A172 (cell line): ENCODE measurements around the gene CHST13. TPM values are rescaled to one million over a fixed set of nuclear protein-coding genes. Genes with fewer than 3 reads are reported as not detected.

Experiments used
- DNase-seq: peaks from one replicate; pipeline ENCODE4 v3.0.0-alpha.2; 2015; ENCODE audit warnings: low spot score
- total RNA-seq: library from RNA; depleted of rRNA; stranded (reverse); fragments of >200 nt; shearing (Covaris generic); gene quantifications from 2 replicates; pipeline ENCODE4 v1.2.3, GENCODE V29; 2014

Gene CHST13
- total RNA-seq, 1 experiment from 2014 or later, result not detected

- no peak for DNase-seq
These were observed 17.1 kb downstream of the CHST13 start for GRCh38 chr3:126540951-126541627.

- no peak for DNase-seq
These were observed 17.8 kb downstream of the CHST13 start for GRCh38 chr3:126541628-126542339.

GRCh38 chr3:126542340-126543241 is 18.6 kb downstream of the CHST13 start:
- no peak for DNase-seq

- no peak for DNase-seq
These were observed 19.6 kb downstream of the CHST13 start for GRCh38 chr3:126543457-126544061.

GRCh38 chr3:126544596-126545281 is 20.8 kb downstream of the CHST13 start:
- DNase-seq, result no peak

- no peak for DNase-seq
These were observed 21.6 kb downstream of the CHST13 start for GRCh38 chr3:126545544-126545943.

- no peak for DNase-seq
These were observed 22.1 kb downstream of the CHST13 start for GRCh38 chr3:126546013-126546412.

- DNase-seq, result no peak
These were observed 22.7 kb downstream of the CHST13 start for GRCh38 chr3:126546549-126547239.

GRCh38 chr3:126547721-126548120 is 23.8 kb downstream of the CHST13 start:
- DNase-seq, result no peak

GRCh38 chr3:126548556-126549466 is 24.9 kb downstream of the CHST13 start:
- DNase-seq, result no peak

GRCh38 chr3:126549861-126550487 is 26.0 kb downstream of the CHST13 start:
- DNase-seq, result no peak

- no peak for DNase-seq
These were observed 26.6 kb downstream of the CHST13 start for GRCh38 chr3:126550488-126551051.

- DNase-seq, result no peak
These were observed 27.3 kb downstream of the CHST13 start for GRCh38 chr3:126551121-126551838.

- no peak for DNase-seq
These were observed 28.1 kb downstream of the CHST13 start for GRCh38 chr3:126551839-126552687.

GRCh38 chr3:126552688-126553283 is 28.8 kb downstream of the CHST13 start:
- no peak for DNase-seq

GRCh38 chr3:126553284-126554084 is 29.5 kb downstream of the CHST13 start:
- DNase-seq, result no peak
